Colon (tissue), 2 donors: ENCODE results near the gene SORCS2.

Experiments used
- FAIRE-seq: peaks from 2 replicates; lab custom pipeline; 2012; peaks lifted over from hg19 to GRCh38; lab: Jason Lieb, UNC
- donor health status: control.
- donor health status: control.

Gene SORCS2

DNA sequence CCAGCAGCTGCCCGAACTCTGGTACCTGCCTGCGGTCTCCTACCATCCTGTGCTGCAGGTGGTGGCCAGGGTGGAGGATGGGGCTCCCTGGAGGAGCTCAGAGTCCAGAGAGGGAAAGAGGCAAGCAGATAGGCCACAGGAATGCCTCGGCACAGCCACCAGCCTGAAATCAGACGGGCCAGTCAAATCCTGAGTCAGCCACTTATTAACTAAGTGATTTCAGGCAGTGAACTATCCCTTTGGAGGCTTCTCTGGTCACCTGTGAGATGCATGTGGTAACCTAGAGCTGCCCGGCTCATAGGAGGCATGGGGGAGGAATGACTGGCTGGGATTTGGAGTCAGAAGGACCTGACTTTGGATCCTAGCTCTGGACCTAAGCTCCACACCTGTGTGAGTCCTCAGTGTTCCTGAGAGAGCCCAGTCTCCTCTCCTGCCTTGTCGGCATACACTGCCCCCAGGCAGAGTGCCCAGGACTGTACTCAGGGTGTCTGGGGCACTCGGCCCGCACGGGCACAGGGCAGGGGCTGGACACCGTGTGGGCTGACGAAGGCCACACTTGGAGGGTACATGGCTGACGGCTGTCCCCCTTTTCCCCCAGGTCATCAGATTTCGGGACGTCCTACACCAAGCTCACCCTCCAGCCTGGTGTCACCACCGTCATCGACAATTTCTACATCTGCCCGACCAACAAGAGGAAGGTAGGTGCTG is 338.7 kb downstream of the SORCS2 start:
- FAIRE-seq, result no peak

GRCh38 chr4:7531640-7531994 is 339.3 kb downstream of the SORCS2 start:
- FAIRE-seq, result no peak

DNA sequence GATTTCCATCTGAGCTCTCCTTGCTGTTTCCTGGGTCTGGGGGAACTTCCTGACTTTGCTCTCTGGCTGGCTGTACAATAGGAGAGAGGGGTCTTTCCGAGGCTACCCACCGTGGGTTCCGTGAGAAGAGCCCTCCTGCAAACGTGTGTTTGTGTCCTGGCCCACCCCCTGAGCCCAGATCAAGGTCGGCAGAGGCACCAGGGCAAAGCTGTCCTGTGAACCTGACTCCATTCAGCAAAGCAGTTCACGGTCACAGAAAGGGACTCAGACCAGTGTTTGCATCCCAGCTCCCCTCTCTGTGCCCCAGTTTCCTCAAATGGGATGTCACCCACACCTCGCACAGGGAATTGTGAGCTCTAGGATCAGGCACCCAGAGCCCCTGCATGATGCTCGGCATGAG is 339.7 kb downstream of the SORCS2 start:
- FAIRE-seq, result no peak

DNA sequence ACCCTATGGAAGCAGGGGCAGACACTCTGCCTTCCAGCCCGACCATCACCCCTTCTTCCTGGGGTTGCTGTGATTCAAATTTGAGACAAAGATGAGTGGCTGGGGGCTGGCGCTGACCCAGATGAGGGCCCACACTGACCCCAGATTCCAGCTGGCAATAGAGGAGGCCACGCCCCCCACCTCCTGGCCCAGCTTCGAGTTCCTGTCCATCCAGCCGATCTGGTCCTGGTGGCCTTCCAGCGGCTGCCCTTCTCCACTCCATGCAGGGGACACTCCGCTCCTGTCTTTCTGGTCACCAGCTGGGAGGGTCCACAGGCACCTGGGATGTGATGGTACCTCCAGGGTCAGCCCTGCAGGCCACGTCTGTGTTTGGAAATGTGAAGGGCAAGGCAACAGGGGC is 340.9 kb downstream of the SORCS2 start:
- FAIRE-seq, result no peak

DNA sequence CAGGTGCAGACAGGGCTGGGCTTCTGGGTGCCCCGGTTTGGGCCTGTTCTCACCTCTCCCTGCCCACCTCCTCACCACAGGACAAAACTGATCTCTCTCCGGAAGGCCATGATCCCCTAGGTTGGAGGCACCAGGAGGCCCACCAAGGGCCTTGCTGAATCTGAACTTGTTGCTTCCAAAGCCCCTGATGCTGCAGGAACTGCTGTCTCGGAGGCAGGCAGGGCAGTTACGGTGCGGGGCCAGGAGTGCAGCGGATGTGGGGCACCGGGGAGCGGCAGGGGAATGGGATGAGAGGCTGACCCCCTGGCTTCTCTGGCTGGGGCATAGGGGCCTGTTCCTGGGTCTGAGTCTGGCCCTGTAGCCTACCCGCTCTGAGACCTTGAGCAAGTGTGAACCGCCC is 342.8 kb downstream of the SORCS2 start:
- FAIRE-seq, result no peak

DNA sequence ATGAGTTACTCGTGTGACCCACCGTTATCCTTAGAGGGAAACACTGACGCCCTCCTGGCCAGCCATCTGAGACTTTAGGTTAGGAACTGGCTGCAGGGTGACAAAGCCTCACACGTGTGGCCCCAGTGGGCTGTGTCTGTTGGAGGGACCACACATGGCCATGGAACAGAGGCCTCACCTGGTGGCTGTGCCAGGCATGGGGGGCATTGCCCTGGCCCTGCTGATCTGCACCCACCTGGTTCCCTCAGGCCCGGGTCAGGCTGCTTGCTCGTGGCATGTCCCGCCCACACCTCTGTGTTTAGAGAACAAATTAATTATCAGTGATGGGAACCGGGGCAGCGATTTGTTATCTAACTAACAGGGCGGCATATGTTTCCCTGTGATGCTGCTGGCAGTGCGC is 343.3 kb downstream of the SORCS2 start:
- no peak for FAIRE-seq

DNA sequence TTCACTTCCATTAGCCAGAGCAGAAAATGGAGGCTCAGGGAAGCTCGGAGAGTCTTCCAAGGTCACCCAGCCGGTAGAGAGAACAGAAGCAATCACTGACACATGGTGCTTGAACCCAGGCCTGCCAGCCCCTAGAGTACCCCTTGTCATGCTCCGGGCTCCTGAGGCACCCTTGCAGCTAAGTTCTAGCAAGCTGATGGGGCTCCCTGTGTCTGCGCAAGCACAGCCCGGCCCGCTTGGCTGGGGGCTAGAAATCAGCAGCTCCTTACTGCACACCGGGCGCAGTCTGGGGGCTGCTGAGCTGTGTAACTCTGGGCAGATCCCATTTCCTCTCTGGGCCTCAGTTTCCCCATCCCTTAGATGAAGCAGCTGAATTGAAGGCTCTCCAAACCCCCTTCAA is 344.5 kb downstream of the SORCS2 start:
- FAIRE-seq, result no peak

GRCh38 chr4:7537853-7538400 is 345.6 kb downstream of the SORCS2 start:
- no peak for FAIRE-seq

GRCh38 chr4:7538518-7538917 is 346.2 kb downstream of the SORCS2 start:
- FAIRE-seq, result no peak

- no peak for FAIRE-seq
Observed at GRCh38 chr4:7539186-7539585, 346.8 kb downstream of the SORCS2 start.

- no peak for FAIRE-seq
Observed at GRCh38 chr4:7539659-7540058, 347.3 kb downstream of the SORCS2 start.

- no peak for FAIRE-seq
Observed at GRCh38 chr4:7540206-7540605, 347.9 kb downstream of the SORCS2 start.

DNA sequence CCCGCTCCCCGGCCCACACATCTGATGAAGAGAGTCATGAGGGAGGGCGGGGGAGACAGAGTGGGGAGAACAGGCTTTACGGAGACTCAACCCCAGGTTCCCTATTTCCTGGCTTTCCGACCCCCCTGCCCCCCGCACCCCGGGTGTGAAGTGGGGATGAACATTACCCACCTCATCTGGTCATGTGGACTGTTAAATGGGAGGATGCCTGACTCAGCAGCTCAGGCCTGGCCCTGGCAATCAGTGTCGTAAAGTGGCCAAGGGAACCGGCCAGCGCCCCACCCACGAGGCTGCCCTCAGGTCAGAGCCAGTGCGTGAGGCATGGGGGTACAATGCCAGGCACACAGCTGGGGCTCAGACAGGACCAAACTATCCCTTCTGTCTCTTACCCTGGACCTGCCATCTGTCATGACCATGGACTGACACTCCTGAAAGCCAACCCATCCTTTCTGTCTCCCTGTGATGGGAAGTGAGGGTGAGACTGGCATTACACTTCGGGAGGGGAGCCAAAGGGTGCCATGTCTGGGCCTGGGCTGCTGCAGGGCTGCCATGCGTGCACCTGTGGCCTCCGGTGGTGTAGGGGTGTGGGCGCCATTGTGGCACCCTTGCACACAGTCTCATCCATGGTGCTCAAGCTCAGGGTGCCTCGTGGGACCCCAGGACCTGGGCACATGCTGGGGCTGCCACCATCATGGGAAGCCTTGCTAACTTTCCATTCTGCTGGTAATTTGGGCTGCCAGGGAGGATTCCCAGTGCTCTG is 348.5 kb downstream of the SORCS2 start:
- FAIRE-seq, result no peak

DNA sequence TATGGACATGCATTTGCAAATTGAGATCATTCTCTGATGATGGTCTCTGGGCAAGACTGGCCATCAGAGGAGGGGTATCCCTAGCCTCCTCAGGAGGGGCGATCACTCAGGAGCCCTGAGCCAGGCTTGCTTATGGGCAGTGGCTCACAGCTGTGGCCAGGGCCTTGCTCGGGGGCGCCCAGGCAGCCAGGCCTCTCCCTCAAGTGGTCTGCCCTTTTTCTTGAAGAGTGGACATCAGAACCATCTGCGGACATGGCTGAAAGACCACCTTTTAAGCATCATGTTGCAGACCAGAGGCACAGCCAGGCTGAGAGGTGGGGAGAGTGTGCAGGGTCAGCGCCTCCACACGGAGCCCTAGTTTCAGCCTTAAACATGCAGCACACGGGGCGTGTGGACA is 349.1 kb downstream of the SORCS2 start:
- FAIRE-seq, result no peak

DNA sequence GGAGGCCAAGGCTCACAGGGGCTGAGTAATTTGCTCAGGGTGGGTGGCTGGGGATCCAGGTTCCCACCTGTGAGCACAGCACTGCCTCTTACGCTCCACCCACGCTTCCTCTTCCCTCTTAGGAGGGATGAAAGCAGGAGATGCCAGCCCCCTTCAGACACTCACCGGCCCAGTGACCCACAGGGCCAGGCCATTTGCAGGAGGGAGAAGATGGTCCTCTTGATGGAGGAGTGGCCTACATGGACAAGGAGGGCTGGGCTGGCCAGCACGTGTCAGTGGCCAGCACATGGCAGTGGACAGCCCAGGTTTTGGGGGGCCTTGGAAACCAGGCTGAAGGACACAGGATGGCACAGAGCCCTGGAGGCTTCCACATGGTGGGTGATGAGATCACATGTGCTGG is 350.4 kb downstream of the SORCS2 start:
- no peak for FAIRE-seq

GRCh38 chr4:7546152-7546808 is 353.9 kb downstream of the SORCS2 start:
- no peak for FAIRE-seq

DNA sequence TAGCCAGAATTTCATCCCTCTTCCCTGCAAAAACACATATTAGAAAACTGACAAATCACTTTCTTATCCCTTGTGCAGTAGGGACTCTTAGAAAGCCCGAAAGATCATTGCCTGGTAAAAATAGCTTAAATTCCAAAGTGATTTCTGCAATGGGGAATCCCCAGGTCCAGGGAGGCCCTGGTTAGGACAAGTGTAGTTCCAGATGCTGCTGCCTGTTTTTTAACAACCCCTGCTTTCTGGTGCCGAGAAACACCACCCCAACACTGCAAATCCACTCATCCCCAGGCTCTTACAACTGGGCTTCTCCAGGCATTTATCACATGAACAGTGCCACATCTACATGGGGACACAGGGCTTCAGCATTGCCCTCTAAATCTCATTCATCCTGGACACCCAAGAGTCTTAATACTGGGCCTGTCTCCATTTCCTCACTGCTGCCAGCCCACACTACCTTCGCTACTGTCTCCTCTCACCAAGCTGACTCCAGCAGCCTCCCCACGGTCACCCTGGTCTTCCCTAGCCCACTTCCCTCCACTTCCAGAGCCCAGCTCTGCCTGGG is 354.6 kb downstream of the SORCS2 start:
- no peak for FAIRE-seq

DNA sequence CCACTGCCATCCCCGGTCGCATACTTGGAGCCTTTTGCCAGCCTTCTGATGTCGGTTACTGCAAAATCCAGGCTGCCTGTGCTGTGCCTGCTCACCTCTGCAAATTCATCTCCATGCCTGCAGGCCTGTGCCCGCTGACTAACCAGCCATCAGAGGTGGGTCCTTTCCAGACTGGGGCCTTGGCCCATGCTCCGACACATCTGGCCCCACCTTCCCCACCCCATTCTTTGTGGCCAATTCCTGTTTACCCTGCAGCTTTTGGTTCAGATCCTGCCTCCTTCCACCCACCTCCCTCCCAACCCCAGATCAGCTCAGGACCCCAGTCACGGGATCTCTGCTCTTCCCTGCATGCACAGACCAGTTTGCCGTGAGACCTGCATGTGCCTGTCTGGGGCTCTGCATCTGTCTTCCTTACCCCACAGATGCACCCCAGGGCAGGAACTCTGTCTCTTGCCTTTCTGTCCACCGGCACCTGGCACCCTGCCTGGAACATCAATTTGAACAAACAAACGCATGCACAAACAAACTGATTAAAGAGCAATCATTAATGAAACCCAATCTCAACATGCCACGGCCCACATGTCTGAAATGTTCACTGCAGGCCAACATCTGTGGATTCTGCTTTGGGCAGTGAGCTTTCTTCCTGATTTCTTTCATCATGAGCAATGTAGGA is 355.2 kb downstream of the SORCS2 start:
- FAIRE-seq, result no peak

GRCh38 chr4:7549866-7550265 is 357.5 kb downstream of the SORCS2 start:
- no peak for FAIRE-seq

DNA sequence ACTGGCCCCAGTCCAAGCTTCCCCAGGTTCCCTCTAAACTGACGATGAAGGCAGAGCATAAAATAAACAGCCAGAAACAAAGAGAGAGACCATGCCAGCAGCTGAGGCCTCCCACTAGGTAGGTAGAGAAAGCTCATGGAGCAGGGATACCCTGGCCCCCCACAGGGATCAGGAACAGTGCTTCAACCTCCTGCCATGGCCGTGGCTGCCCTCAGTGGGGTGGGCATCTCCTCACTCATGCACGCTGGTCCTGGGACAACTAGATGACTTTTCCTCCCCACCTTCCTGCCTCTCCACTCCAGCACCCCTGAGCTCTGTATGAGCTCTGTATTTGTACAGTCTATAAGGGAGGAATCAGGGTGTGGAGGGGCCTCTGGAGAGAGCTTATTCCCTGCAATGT is 360.1 kb downstream of the SORCS2 start:
- no peak for FAIRE-seq

GRCh38 chr4:7553280-7553679 is 360.9 kb downstream of the SORCS2 start:
- no peak for FAIRE-seq

DNA sequence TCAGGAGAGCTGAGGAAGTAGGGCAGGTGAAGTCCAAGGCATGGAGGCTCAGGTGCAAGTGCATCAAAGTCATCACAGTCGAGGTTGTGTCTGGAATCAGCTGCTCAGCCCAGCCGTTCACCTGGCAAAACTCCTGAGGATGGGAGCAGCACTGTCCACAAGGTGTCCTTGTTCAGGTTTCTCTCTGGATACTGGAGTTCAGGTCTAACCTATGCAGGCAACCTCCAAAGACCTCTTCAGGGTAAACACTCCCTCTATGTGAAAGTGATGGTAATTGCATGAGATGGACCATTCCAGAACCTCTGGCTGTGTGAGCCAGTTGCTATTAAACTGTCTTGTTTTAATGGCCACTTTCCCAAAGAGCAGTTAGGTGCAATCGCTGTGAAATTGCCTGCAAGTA is 362.6 kb downstream of the SORCS2 start:
- no peak for FAIRE-seq
